HG03432 (cell line): Measurements from ENCODE around the gene ZNF736.
"Not testable (repeated sequence)": the region's sequence is repeated elsewhere in the genome, so short reads cannot be mapped to it uniquely, and the experiment has no call there.

ENCODE experiments used
- ATAC-seq: cut with Tn5 transposase; IDR thresholded peaks from one replicate; pipeline ENCODE4 v1.9.1; 2021; ENCODE audit warnings: mild to moderate bottlenecking, moderate library complexity; ENCODE audit not compliant: unreplicated experiment

Gene ZNF736

DNA sequence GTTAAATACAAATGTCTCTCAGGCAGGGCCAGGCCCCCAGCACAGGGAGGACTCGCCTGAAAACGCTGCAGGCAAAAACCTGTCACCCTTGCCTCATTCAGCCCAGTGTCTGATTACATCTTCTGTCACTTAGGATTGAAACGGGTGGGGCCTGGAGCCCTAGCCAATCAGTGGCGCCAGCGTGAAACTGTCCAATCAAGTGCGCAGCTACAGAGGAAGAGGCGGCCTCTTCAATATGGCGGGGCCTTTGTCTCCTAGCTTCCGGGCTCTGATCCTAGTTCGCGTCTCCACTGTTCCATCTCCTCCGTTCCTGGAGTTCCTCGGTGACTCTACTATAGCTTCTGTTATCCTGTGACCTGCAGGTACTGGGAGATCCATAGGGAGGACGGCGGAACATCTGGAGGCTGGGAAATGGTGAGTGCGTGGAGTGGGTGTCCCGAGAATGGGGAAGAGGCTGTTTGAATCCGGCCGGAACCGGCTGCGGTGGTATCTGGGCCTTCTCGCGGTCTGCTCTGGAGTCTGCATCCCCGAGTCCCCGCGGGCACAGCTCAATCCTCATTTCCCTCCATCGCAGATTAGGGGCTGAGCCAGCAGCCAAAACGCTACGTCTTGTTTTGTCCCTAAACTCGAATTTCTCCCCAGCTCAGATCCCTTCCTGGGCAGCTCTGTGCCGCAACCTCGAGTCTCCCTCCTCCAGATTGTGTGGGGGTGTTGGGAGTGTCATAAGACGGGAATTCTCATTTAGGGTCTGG, at the start of gene ZNF736:
Gene ZNF736 (plus strand): TSS at position 222 of the 752 bp plus-strand sequence. CDS start 190 bp downstream, at position 412.
- ATAC-seq = peak; percentile 100

DNA sequence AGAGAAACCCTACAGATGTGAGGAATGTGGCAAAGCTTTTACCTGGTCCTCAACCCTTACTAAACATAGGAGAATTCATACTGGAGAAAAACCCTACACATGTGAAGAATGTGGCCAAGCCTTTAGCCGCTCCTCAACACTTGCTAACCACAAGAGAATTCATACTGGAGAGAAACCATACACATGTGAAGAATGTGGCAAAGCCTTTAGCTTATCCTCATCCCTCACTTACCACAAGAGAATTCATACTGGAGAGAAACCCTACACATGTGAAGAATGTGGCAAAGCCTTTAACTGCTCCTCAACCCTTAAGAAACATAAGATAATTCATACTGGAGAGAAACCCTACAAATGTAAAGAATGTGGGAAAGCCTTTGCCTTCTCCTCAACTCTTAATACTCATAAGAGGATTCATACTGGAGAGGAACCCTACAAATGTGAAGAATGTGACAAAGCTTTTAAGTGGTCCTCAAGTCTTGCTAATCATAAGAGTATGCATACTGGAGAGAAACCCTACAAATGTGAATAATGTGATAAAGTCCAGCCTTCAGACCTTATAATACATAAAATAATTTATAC, 47.3 kb upstream of the ZNF736 start:
- ATAC-seq = no peak

DNA sequence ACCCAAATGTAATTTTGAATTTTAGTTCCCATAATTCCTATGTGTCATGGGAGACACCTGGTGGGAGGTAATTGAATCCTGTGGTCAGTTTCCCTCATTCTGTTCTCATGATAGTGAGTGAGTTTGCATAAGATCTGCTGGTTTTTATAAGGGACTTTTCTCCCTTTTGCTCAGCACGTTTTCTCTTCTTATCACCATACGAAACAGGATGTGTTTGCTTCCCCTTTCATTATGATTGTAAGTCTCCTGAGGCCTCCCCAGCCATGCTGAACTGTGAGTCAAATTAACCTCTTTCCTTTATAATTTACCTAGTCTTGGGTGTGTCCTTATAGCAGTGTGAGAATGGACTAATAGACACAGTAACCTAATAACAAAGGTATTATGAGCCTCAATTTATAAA, 36.1 kb upstream of the ZNF736 start:
- no peak for ATAC-seq

DNA sequence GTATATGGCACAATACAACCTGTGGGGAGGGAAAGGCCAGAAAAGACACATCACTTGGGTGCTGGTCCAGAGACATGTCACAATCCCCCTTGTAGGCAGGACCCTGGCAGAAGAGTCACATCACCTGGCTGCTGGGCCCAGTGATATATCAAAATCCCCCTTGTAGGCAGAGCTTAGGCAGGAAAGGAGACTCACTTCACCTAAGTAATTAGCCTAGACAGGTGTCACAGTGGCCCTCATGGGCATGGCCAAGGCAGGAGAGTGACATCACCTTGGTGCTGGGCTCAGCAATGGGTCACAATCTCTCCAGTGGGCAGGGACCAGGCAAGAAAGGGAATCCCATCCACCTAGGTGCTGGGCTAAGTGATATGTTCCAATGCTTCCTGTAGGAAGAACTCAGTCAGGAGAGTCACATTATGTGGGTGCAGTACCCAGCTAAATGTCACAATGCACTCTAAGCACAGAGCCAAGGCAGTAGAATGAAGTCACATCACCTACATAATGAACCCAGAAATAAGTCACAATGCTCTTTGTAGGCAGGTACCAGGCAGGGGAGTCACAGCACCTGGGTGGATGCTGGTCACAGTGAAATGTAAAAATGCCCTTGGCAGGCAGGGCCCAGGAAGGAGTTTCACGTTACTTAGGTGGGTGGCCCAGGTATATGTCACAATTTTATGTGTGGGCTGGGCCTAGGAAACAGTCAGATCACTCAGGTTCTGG, 18.9 kb upstream of the ZNF736 start:
- no peak for ATAC-seq

DNA sequence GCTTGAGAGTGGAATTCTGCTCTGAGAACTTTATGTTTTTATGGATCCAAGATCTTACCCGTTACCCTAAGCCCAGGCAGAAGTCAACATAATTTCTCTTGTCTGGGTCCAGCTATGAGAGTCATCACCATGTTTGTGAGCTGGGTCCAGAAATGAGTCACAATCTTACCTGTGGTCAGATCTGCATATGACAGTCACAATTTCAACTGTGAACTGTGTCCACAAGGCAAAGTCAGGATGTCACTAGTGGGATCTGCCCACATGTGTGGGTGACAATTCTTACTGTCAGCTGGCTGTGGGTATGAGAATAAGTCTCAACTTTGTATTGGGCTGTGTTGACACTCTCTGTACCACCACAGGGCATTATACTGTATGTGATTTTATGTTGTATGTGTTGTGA, 16.3 kb upstream of the ZNF736 start:
- peak; percentile 48 for ATAC-seq

DNA sequence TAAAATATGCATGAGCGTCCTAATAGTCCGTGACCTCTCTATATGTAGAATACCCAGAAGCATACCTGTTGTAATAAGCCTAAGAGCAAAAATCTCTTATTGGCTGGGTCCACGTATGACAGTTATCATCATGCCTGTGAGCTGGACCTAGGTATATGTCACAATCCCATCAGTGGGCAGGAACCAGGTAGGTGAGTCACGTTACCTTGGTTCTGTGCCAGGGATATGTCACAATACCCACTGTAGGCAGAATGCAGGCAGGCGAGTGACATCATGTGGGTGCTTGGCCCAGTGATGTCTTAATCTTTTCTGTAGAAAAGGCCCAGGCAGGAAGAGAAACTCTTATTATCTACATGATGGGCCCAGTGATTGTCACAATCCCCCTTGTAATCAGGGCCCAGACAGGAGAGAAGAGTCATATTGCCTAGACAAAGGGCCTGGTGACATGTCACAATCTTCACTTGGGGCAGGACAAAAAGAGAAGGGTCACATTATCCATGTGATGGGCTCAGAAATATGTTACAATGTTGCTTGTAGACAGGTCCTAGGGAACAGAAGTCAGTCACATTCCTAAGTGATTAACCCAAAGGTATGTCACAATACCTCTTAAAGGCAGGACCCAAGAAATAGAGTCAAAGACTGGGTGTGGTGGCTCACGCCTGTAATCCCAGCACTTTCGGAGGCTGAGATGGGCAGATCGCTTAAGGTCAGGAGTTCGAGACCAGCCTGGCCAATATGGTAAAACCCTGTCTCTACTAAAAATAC, 12.9 kb upstream of the ZNF736 start:
- ATAC-seq = no peak

DNA sequence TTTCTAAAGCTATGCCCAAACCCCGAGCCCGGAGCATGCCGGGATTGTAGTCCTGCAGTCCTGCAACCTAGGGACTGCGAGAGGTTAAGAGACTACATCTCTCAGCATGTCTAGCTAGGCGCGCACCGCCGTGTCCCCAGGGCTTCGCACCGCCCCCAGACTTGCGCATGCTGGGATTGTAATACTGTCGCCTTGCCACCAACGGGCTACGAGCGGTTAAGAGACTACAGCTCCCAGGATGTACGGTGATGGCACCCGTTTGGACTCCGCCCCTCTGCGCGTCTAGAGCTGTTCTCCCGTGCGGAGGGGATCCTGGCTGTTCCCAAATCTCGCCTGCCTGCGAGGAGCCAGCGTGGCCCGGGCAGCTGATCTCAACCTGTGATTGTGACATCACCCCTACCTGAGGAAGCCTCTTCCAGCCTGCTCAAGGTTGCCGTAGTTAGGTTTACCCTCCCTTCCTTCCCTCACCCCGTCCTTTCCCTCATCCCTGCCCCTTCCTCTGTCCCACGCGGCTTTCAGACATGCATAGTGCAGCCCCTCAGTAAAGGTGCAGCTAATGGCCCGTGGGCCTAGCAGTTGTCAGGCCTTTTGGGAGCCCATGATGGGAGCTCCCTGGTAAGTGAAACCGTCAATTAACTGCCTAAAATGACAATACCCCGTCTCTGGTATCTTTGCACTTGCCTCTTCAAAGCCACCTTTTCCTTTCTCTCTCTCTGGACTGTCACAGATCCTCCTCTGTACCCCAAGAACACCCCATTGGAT, 6.3 kb upstream of the ZNF736 start:
- ATAC-seq = peak; percentile 98

DNA sequence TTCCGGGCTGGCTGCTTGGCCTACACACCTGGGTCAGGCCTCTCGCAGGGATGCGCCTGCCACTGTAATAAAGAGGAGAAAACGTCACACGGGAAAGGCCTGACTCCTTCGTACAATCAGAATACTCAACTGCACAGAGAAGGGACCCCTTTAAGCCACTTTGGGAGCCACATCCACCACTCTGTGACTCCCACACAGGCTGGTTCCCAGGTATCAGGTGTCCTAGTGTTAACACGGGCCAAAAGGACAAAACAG, 5.8 kb upstream of the ZNF736 start:
- ATAC-seq = no peak

DNA sequence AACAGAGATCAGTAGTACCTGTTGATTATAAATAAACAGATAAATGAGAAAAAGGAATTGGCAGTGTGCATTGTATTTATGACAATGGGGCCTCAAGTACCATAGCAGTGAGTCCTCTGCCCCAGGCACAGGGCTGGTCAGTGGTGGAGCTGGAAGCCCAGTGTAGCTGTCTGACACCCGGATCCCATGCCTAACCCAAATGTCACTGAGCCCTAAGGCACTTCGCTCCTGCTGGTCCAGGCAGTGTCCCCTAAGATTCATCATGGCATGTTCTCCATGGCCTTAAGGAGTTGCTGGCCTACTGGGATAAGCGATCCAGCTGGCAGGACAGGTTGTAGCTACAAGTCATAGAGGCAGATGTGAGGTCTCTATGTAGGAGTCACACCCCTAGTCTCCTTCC, 3.3 kb upstream of the ZNF736 start:
- ATAC-seq = no peak

DNA sequence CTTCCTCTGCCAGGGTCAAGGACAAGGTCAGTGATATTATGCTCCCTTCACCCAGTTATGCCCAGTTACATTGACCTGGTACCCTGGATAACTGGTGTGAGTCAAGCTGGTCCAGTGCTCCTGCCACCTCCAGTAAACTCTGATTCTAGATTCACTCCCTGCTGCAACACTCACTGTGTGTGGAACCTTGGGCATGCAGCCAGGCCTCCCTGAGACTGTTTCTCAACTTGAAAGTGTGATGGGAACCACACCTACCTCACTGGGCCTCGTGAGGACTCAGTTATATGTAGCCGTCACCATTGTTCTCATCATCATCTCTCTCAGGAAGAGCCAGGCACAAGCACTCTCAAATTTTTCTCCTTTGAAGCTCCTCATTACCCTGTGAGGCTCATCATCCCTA, 935 bp upstream of the ZNF736 start:
- no peak for ATAC-seq

DNA sequence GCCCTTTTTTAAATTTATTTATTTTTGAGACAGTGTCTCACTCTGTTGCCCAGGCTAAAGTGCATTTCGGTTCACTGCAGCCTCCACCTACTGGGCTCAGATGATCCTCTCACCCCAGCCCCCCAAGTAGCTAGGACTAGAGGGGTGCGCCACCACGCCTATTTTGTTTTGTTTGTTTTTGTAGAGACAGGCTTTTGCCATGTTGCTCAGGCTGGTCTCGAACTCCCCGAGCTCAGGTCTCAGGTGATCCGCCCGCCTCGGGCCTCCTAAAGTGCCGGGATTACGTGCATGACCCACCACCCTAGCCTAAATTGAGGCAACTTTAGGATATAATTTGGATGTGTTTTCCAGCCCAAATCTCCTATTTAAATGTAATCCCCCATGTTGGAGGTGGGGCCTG, 805 bp downstream of the ZNF736 start:
- ATAC-seq = no peak

DNA sequence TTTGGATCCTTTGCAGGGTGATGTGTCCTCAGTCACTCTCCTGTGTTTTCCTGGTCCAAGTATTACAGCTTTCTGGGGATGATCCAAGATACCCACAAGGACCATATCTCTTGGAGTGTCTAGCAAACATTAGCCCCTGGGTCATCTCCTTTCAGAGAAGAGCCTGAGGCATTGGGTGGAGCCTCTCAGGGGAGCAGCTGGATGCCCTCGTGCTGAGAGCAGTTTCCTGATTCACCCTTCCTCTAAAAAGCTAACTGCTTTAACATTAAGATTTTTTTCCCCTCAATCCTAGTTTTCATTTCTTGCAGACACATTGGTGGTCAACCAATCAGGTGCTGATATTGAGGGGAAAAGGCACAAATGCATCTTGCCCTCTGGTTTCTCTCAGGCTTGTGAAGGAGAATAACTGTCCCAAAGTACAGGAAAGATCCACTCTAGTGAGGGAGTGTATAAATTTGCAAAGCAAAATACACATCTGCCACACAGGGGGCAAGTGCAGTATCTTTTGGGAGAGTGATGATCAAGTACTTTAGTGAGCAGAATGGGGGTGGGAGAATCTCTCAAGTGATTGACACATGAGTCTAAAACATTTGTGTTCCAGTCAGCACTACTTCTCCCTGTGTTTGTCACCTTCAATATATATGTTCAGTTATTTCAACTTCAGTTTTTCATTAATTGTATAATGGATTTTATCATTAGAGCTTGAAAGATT, 2.4 kb downstream of the ZNF736 start:
- ATAC-seq = not testable (repeated sequence)

DNA sequence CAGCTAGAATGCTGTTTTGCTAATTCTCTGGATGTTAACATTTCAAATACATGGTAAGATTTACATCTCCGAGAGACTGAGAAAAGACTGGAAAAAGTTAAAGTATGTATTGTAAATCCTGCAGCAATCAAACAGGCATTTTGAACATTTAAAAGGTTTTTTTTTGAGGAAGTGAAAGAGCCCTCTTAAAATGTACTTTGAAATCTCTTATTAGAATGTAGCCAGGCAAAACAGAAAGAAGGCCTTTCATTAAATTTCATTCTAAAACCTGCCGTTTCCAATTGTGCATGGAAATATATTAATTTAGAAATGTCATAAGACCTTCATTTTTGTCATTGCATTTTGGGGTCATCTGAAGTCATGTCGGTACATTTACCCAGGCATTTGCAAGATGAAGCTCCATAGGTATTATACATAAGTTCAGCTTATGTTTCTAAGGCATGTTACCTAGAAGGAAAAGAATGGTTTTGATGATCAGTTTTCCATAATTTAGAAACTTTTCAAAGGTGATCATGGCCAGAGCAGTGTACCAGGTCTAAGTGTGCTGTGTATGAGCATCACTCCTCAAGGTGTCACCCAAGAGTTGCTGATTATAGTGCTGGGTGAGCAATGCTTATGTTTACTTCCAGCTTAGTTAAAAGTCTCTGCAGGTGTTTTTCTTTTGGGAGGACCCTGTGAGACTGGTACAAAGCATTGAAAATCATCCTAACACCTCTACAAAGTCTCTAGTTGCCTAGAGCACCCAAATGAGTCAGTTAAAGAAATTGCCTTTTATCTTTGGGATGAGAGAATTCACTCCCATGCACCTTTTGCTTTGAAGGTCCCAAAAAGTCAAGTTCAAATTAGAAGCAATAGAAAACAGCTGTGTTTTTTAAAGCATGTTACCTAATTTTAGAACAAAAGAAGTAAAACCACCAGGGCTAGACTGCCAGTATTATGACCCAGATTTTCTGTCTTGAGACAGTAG, 7.1 kb downstream of the ZNF736 start:
- ATAC-seq = peak; percentile 64

DNA sequence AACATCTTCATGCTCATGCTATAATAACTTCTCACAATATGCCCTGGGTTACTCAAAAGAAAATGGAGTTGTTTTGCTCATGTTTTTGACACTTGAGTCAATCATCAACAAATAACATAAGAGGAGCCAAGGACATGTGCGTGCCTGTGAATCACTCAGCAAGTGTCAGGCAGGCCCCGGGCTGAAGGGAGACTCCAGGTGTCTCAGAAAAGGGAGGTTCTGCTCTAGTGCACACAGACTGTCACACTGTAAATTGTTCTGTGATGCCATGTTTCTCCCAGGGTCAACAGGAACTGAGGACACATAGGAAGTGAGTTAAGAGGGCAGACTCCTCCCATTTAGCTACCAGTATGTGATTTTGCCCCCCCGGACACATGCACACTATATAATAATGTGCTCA, 10.4 kb downstream of the ZNF736 start:
- ATAC-seq = not testable (repeated sequence)

DNA sequence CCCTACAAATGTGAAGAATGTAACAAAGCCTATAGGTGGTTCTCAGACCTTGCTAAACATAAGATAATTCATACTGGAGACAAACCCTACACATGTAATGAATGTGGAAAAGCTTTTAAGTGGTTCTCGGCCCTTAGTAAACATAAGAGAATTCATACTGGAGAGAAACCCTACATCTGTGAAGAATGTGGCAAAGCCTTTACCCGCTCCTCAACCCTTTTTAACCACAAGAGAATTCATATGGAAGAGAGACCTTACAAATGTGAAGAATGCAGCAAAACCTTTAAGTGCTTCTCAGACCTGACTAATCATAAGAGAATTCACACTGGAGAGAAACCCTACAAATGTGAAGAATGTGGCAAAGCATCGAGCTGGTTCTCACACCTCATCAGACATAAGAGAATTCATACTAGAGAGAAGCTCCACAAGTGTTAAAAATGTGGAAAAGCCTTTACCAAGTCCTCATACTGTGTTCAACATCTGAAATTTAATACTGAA, 35.0 kb downstream of the ZNF736 start:
- not testable (repeated sequence) for ATAC-seq

DNA sequence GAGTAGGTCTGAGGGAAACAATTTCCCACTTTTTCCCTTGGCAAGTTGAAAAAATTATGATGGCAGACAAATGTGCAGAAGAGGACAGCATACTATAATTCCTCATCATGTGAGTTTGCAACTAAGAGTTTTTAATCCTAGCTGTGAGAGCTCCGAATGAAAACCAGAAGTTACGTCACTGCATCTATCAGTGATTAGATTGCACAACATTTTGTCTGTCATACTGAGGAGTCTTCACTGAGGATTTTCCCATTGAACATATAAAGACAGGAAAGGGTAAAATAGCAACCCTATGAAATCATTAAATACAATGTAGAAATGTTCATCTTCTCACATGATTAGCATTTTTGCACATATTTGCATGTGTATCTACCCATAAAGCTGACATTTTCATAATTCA, 45.8 kb downstream of the ZNF736 start:
- no peak for ATAC-seq

DNA sequence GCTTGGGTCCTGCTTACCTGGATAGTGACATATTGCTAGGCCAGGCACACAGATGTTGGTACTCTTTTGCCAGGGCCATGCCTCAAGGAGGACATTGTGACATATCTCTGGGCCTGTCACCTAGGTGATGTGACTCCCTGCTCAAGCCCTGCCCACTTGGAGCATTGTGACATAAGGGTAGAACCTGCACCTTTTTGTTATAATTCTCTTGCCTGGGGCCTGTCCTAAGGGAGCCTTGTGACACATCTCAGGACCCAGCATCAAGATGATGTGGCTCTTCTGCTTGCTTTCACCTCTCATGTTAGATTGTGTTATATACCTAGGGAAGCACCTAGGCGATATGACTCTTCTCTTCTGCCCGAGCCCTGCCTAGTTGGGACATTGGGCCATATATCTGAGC, 57.4 kb downstream of the ZNF736 start:
- no peak for ATAC-seq

DNA sequence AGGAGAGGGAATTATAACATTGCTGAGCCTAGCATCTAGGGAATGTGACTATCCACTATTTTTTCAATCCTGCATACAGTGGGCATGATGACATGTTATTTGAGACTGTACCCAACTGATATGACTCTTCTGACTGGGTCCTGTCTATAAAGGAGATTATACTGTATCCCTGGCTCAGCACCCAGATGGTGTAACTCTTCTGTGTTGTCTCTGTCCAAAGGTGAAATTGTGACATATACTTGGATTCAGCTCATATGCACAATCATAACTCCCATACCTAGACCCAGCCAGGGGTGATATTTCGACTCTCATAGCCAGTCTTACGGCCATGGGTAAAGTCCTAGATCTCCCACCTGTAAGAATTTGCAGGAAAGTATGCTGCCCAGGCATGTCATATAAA, 59.3 kb downstream of the ZNF736 start:
- ATAC-seq = no peak

DNA sequence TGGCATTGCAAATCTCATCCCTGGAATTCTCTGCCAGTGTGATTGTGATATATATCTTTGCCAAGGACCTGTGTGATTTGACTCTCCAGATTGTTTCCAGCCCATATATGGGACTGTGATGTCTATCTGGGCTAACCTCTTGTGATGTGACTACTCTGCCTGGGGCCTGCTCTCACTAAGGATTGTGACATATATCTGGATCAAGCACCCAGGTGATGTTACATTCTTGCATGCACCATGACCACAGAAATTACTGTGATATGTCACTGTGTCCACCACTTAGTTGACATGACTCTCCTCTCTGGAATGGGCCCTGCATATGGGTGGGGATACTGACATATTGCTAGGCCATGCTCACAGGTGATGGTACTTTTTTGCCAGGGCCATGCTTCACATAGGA, 86.6 kb downstream of the ZNF736 start:
- no peak for ATAC-seq
